HG03558 (cell line): ENCODE data around the gene NMNAT3.

Source experiments
- ATAC-seq: cut with Tn5 transposase; IDR thresholded peaks from one replicate; pipeline ENCODE4 v1.9.1; 2021; ENCODE audit warnings: moderate number of reproducible peaks; ENCODE audit not compliant: unreplicated experiment; ENCODE audit errors: extremely low read depth

Gene NMNAT3

GRCh38 chr3:139677388-139678155 is at the start of gene NMNAT3:
TSS of gene NMNAT3 (minus strand) at chr3:139677972. CDS start at chr3:139627724, 50,248 bp downstream.
- ATAC-seq = peak; percentile 92

DNA sequence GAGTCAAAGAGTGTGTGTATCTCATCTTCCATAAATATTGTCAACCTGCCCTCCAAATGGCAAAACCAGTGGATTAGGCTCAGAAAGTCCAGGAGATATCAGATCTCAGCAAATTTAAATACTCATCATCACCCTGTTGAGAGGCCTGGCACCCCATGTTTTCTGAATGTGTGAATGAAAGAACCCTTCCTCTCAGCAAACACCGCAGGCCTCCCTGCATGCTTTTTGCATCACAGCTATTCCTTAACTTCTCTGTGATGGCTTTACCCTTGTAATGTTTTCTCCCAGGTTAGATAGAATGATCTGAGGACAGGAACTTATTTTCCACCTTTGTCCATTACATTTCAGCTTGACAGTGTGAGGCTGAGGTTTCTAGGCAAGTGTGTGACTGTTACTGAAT is 43.6 kb upstream of the NMNAT3 start:
- ATAC-seq = no peak

DNA sequence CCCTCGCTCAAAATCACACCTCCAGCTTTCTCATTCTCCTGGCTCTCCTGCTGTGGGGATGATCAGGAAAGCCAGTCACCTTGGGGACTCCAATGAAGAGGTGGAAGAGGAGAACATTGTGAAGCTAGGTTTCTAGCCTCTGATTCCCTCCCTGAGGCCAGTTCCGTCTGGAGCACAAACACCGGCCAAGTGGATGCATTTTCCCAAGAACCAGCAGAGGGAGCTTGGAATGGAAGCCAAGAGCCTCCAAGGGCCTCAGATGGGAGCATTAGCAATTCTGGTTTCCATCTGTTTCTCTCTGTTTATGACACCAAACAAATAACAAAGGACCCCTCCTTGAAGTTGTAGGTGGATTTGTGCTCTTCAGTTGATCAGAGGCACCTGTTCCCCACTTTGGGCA is 40.6 kb upstream of the NMNAT3 start:
- ATAC-seq = no peak

- ATAC-seq = no peak
These were observed 39.2 kb upstream of the NMNAT3 start for GRCh38 chr3:139716908-139717485.

GRCh38 chr3:139715743-139716360 is 38.1 kb upstream of the NMNAT3 start:
- no peak for ATAC-seq

DNA sequence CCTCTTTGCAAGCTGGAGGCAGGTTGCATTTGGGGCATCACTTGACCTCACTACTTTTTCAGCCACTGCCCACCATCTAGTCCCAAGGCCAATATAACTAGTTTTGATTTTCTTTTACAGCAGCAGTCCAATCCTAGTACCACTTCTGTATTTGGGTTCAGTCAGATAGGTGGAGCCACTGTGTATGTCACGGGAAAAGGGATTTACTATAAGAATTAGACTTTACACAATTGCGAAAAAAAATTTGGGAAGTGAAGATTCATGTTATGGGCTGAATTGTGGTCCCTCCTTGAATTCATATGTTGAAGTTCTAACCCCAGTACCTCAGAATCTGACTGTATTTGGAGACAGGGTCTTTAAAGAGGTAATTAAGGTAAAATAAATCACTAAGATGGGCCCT is 37.4 kb upstream of the NMNAT3 start:
- ATAC-seq = no peak

DNA sequence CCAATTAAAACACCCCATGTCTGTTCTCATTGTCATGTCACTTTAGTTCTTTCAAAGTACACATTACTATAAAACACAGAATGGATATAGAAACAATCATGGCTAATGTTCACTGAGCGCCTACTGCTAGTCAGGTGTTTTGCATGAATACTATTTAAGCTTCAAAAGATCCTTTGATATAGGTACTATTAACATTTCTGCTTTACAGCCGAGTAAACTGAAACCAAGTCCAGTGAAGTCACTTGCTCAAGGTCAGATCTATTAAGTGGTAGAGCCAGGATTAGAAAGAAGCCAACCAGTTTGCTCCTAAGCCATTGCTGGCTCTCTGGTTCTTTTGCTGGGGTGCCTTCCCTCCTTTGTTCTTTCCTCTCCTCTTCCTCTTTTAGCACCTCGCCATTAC is 32.4 kb upstream of the NMNAT3 start:
- ATAC-seq = no peak

- ATAC-seq = no peak
These were observed 27.9 kb upstream of the NMNAT3 start for GRCh38 chr3:139705631-139706030.

GRCh38 chr3:139696314-139696604 is 18.5 kb upstream of the NMNAT3 start:
- ATAC-seq = no peak

DNA sequence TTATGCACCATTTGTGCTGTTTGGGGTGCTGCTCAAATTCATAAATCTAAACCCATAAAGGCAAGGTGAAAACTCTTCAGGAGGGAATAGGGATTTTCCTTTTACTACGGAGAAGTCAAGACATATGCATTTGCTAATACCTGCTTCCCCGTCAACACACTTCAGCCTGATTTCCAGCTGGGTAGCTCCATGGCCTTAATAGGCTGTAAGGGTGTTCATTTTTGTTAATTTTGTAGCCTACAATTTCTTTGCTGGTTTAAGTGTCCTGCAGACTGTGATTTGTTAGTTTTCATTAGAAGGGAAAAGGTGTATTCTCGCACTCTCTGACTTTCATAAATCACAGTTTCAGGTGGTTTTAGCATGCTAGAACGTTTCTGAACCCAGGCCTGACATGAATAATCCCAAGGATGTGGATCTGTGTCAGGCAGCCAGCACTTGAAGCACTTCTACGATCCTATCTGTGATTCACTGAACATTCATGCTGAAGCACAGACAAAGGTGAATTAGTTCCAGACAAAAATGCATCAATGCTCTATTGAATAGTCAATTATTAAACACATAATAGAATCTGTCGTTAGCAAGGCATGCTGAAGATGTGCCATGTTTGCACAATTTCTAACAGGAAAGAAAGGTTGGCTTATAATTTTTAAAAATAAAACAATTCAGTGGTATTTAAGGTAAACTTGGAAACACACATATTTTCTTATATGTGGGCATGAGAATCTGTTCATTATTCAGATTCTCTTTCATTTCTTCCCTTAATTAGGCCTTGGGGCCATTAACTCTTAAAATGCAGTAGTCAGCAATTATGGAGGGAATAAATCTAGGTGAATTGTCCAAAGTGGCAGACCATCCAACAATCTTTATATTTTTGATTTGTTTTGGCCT is 17.9 kb upstream of the NMNAT3 start:
- ATAC-seq = no peak

DNA sequence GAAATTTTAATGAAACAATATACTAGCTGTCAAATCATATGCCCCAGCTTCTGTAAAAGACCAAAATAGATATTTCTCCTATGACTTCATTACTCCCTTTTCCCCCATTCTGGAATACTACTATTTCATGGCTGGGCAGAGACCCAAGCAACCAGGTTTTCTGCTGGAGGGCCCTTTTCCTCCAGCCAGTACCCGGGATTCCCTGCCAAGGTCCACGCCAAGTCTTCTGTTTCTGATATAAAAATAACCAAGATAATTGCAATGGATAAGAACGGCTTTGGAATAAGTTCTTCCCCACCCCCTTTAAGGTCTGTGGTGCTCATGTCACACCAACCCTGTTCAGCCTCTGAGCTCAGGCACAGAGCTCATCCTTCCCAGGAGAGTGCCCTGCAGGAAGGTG is 17.2 kb upstream of the NMNAT3 start:
- ATAC-seq = no peak

DNA sequence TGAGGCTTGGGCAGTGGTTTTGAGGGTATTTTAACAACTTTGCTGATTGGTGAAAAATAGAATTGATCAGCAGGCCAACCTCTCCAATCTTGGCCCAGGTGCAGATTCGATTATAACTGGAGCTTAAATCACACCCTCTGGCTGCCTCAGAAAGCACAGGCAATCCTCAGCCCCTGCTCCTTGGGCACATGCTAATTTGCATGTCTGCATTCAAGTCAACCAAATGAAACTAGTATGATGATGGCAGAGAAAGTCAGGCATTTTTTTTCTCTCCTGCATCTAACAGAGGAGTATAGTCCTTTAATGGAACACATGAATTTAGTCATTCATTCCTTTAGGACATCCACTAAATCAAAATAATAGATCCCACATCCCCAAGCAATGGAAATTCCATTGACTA is 16.8 kb upstream of the NMNAT3 start:
- ATAC-seq = no peak

DNA sequence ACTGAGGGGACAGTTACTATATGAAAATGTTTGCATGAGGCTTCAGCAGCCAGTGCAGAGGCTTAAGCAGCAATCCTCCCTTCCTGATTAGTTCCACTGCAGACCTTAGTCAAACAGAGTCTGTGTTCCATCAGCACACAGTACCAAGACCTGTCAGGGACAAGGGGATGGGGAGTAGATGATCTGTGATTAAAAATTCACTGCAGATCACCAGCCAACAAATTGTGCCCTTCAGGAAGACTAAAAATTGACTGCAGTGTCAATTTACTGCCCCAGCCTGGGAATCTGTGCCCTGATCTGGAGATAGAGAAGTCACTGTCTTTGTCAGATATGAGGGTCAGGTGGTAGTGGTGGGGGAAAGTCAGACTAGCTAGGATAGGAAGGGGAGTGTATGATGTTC is 13.8 kb upstream of the NMNAT3 start:
- ATAC-seq = no peak

DNA sequence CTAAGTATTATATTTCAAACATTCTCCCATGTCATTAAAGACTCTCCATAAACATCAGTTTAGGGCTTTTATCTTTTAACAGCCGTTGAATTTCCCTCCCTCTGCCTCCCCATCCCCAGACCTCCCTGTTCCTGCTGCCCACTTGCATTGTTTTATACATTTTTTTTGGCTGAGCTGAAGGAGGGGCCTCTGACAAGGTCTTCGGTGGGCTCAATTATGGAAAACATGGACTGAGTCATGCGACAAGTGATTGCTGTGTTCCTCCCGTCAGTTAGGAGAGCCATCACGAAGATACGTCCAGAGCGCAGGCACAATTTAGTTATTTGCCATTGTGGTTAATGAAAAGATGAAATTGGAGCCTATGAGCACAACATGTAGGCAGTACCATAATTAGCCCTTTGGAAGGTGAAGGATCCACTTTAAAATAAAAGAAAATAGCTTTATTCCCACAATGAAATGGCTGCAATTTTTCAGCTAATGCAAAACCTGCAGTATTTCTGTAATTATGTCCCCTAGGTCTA is 12.0 kb upstream of the NMNAT3 start:
- no peak for ATAC-seq

DNA sequence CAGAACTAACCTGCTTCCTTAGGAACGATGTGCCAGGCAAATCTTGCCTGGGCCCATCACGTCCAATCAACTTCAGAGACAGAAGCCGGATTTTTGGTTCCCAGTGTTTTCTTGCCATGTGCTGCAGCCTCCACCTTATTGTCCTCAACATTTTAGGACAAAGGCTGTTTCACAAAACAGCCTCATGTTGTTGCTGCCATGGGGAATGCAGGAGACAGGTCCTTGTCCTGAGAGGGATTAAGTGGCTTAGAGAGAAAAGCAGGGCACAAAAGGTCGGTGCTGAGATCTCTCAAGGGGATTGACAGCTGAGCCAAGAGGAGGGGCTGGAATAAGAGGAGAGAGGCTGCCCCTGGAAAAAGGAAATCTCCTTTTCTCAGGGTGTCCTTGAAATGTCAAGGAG is 11.3 kb upstream of the NMNAT3 start:
- no peak for ATAC-seq

DNA sequence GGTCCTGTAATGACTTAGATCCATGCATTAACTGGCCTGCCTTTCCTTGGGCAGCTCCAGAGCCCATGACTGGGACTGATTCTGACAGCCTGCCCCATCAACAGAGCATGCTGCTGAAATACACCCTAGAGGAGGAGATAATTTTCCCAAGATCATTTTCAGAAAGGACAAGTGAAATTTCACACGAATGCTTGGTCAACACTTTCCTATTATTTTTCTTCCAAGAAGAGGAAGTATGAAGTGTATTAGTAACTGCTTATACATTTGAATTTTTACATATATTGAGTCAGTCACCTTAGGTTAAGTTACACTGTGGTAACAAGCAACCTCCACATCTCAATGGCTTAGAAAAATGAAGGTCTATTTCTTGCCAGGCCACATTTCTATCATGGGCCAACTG is 9.7 kb upstream of the NMNAT3 start:
- ATAC-seq = no peak

DNA sequence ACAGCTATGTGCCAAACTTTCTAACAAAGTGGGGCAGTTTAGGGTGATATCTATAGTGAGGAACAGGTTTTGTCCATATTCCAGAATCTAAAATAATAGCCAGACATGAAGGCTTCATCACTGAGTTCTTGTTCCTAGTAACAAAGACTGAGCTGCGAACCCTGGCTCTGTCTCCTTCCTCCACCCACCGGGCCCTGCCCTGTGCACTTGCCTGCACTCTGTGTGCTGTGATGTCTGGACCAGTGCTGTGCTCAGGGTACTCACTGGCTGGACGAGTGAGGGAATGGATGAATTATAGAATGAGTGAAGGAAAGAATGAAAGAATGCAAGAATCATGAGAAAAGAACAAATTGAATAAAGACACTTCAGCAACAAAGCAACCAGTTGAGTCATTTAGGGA is 8.9 kb upstream of the NMNAT3 start:
- no peak for ATAC-seq

DNA sequence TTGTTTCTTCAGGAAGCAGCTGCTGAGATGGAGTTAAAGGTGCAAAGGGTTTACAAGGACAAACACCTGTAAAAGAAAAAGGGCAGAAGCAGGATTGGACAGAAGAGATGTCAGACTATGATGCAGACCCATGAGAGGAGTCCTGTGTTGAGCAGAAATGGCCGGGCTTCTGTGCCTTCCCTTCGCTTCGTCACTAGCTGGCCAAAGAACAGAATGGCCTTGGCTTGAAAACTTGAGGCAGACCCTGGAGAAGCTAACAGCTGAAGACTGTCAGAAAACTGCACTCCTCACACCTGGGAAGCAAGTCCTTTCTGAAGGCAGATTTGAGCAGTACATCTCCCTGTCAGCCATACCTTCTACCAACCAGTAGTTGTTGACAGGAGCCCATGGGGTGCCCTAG is 8.4 kb upstream of the NMNAT3 start:
- no peak for ATAC-seq

DNA sequence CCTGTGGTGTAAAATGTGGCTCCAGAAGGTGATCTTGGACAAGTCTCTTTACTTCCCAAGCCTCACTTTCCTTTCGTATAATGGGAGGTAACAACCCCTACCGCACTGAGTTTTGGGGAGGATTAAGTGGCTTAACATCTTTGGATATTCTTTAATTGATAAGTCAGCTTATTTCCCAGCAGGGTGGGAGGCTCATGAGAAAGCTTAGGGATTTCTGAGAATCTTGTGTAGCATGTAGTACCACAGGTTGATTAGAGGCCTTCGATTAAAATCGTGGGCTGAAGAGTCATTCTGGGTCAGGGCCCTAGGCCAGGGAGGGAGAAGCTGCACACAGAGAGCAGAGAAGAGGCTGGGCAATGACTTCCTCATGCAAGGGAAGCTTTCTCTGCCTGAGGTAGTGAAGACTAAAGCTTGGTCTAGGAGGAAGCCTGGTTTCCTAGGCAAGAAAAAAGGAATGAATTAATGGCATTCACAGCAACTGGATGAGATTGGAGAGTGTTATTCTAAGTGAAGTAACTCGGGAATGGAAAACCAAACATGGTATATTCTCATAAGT is 1.5 kb upstream of the NMNAT3 start:
- no peak for ATAC-seq

GRCh38 chr3:139676632-139677387 is 962 bp downstream of the NMNAT3 start:
- ATAC-seq = no peak
